ENCODE data around the gene EEF1AKMT3. TPM values are rescaled to one million over a fixed set of nuclear protein-coding genes. Genes with fewer than 3 reads are reported as not detected.

The EEF1AKMT3 gene
- total RNA-seq (1 to 10 TPM in 3 of 4 donors, under 1 TPM in 1; 0.89 to 1.9 (median 1.4) TPM), polyA plus RNA-seq (1 to 10 TPM in 1 of 3 donors, under 1 TPM in 2; 0.62 to 2.0 (median 0.66) TPM)
- long read RNA-seq, donor 1, partial matches to known transcripts: 0 of 2 reads
- long read RNA-seq, donor 1, other reads (novel, unspliced or antisense): 0 of 2 reads
- long read RNA-seq, donor 2, transcript EEF1AKMT3-201 (3 exons, 2,563 nt): major isoform, 5 of 7 reads
- long read RNA-seq, donor 2, partial matches to known transcripts: 0 of 7 reads
- long read RNA-seq, donor 2, other reads (novel, unspliced or antisense): 1 of 7 reads

GRCh38 chr12:57772429-57773322 is at the start of gene EEF1AKMT3:
Gene EEF1AKMT3 (plus strand): TSS chr12:57772614. CDS start chr12:57772725, 111 bp downstream.
- DNase-seq (peak; percentile 67 to 73), ATAC-seq (peak; percentile 48 to 72 (median 57))
- H3K36me3 ChIP-seq (ENCODE audit: insufficient read depth in 1 of 2, low read depth in 1 of 2): peaks cover 7 to 44% of the 10 kb centered on the region in 2 donors
- peak within 1 kb of the TSS; percentile 92 for H3K27ac ChIP-seq
- peaks cover 6% of the 10 kb centered on the region for H3K4me1 ChIP-seq
- intact Hi-C loops (cut with DNase I): no loop called here
- H3K4me3 ChIP-seq: peak within 1 kb of the TSS; percentile 89
- no peaks in the 10 kb centered on the region for H3K27me3 ChIP-seq (ENCODE audit: insufficient read depth in 3 of 3, low read length in 2 of 3)
- 1 to 2% (median 2%) methylated on average over 67 of the region's 67 CpGs for WGBS, 3 donors
- TF ChIP-seq CTCF (IDR thresholded peaks at IDR 0.05): no peak
- no peaks in the 10 kb centered on the region for H3K9me3 ChIP-seq

GRCh38 chr12:57722716-57723629 is 49.4 kb upstream of the EEF1AKMT3 start:
- Histone ChIP-seq H3K9me3 (no peaks in the 10 kb centered on the region), H3K4me3 (no peak overlapping the region), H3K4me1 (peaks cover 6% of the 10 kb centered on the region), H3K36me3 (ENCODE audit: insufficient read depth in 1 of 2, low read depth in 1 of 2) (peaks cover 0 to 39% of the 10 kb centered on the region in 2 donors), H3K27me3 (ENCODE audit: insufficient read depth in 3 of 3, low read length in 2 of 3) (peaks cover 0 to 33% (median 15%) of the 10 kb centered on the region in 3 donors), H3K27ac (no peak overlapping the region)
- 48 to 51% (median 49%) methylated on average over 11 of the region's 11 CpGs for WGBS, 3 donors
- no peak for TF ChIP-seq CTCF (IDR thresholded peaks at IDR 0.05)
- ATAC-seq (no peak), DNase-seq (no peak)
- intact Hi-C loops (cut with DNase I): no loop called here

- peaks cover 6% of the 10 kb centered on the region for H3K4me1 ChIP-seq
- 45 to 55% (median 53%) methylated on average over 2 of the region's 2 CpGs for WGBS, 3 donors
- no peak overlapping the region for H3K4me3 ChIP-seq
- DNase-seq: no peak
- H3K27me3 ChIP-seq (ENCODE audit: insufficient read depth in 3 of 3, low read length in 2 of 3): peaks cover 0 to 39% (median 15%) of the 10 kb centered on the region in 3 donors
- no peak for ATAC-seq
- no peak overlapping the region for H3K27ac ChIP-seq
- H3K9me3 ChIP-seq: no peaks in the 10 kb centered on the region
- intact Hi-C loops (cut with DNase I): no loop called here
- peaks cover 0 to 32% of the 10 kb centered on the region in 2 donors for H3K36me3 ChIP-seq (ENCODE audit: insufficient read depth in 1 of 2, low read depth in 1 of 2)
- no peak for TF ChIP-seq CTCF (IDR thresholded peaks at IDR 0.05)
Measured at GRCh38 chr12:57723630-57723962, 48.8 kb upstream of the EEF1AKMT3 start.

- ATAC-seq: no peak
- no peak for DNase-seq
- Histone ChIP-seq H3K27me3 (ENCODE audit: insufficient read depth in 3 of 3, low read length in 2 of 3) (peaks cover 0 to 39% (median 15%) of the 10 kb centered on the region in 3 donors), H3K9me3 (no peaks in the 10 kb centered on the region), H3K36me3 (ENCODE audit: insufficient read depth in 1 of 2, low read depth in 1 of 2) (peaks cover 0 to 26% of the 10 kb centered on the region in 2 donors), H3K27ac (no peak overlapping the region), H3K4me1 (peaks cover 6% of the 10 kb centered on the region), H3K4me3 (no peak overlapping the region)
- WGBS, 3 donors: 74 to 80% (median 79%) methylated on average over 12 of the region's 12 CpGs
- intact Hi-C loops (cut with DNase I): no loop called here
- TF ChIP-seq CTCF (IDR thresholded peaks at IDR 0.05): no peak
Measured at GRCh38 chr12:57724003-57724935, 48.1 kb upstream of the EEF1AKMT3 start.
